Fibroblast of skin of left quadriceps (primary cell): ENCODE measurements around the gene OLFM1.

Source experiments
- DNase-seq, 2 experiments: peaks; one replicate each; pipeline ENCODE4 v3.0.0-alpha.2; 2013; ENCODE audit warnings: low read depth in 2 of 2

OLFM1 gene

DNA sequence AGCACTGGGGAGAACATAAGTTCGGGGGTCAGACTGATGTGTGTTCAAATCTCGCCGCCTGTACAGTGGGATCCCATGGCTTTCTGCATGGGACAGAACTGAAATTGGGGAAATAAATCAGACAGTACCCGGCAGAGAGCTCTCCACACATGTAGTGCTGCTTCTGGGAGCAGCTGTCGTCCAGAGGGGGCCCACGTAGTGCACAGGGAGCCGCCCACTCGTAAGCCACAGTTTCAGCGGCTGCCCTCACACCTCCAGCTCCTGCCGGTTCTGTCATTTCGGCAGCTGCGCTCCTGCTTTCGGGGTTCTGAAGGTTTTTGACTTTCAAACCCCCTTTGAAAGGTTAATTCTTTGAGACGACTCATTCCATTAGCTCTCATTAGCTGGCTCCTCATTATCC is 83.1 kb downstream of the OLFM1 start:
- DNase-seq: no peak
